Endometrial microvascular endothelial cells (primary cell): ENCODE data around the gene PFKFB2. TPM values are rescaled to one million over a fixed set of nuclear protein-coding genes. Genes with fewer than 3 reads are reported as not detected.

ENCODE experiments used
- in situ Hi-C: cut with HindIII; loops from 2 replicates; pipeline ENCODE4 v1.10.0; 2017; ENCODE audit warnings: low sequenced_read_pairs, low pct_unique_long_range_greater_than_20kb; ENCODE audit errors: inconsistent ontology term
- total RNA-seq: library from RNA; depleted of rRNA; stranded (reverse); fragments of >200 nt; gene quantifications from one replicate; pipeline ENCODE4 v1.2.3, GENCODE V29; 2015; ENCODE audit errors: inconsistent ontology term

Gene PFKFB2
- total RNA-seq, 1 donor from 2014 or later, result 0.09 TPM

GRCh38 chr1:207058252-207058651 lies 5.2 kb downstream of the PFKFB2 start:
- in situ Hi-C loops, result loop anchor here (25.0 kb wide), 1 partner anchor 254 kb away; the partner anchor contains the start of gene CD55

GRCh38 chr1:207058878-207059867 lies 6.1 kb downstream of the PFKFB2 start:
- in situ Hi-C loops, result loop anchor here (25.0 kb wide), 1 partner anchor 253 kb away; the partner anchor contains the start of gene CD55

GRCh38 chr1:207059881-207060280 lies 6.8 kb downstream of the PFKFB2 start:
- in situ Hi-C loops, result loop anchor here (25.0 kb wide), 1 partner anchor 252 kb away; the partner anchor contains the start of gene CD55

- in situ Hi-C loops, result loop anchor here (25.0 kb wide), 1 partner anchor 252 kb away; the partner anchor contains the start of gene CD55
Observed at GRCh38 chr1:207060596-207060995, 7.5 kb downstream of the PFKFB2 start.

- in situ Hi-C loops, result loop anchor here (25.0 kb wide), 1 partner anchor 250 kb away; the partner anchor contains the start of gene CD55
Observed at GRCh38 chr1:207062058-207062457, 9.0 kb downstream of the PFKFB2 start.

GRCh38 chr1:207063014-207063413 lies 9.9 kb downstream of the PFKFB2 start:
- in situ Hi-C loops, result loop anchor here (25.0 kb wide), 1 partner anchor 249 kb away; the partner anchor contains the start of gene CD55

- in situ Hi-C loops, result loop anchor here (25.0 kb wide), 1 partner anchor 248 kb away; the partner anchor contains the start of gene CD55
Observed at GRCh38 chr1:207064561-207064960, 11.5 kb downstream of the PFKFB2 start.

GRCh38 chr1:207067185-207067584 lies 14.1 kb downstream of the PFKFB2 start:
- in situ Hi-C loops, result loop anchor here (25.0 kb wide), 1 partner anchor 245 kb away; the partner anchor contains the start of gene CD55

- in situ Hi-C loops, result loop anchor here (25.0 kb wide), 1 partner anchor 245 kb away; the partner anchor contains the start of gene CD55
Observed at GRCh38 chr1:207067665-207068064, 14.6 kb downstream of the PFKFB2 start.

- in situ Hi-C loops, result loop anchor here (25.0 kb wide), 1 partner anchor 243 kb away; the partner anchor contains the start of gene CD55
Observed at GRCh38 chr1:207069061-207069460, 16.0 kb downstream of the PFKFB2 start.

GRCh38 chr1:207069858-207070506 lies 16.9 kb downstream of the PFKFB2 start:
- in situ Hi-C loops, result loop anchor here (25.0 kb wide), 1 partner anchor 242 kb away; the partner anchor contains the start of gene CD55

GRCh38 chr1:207070811-207071210 lies 17.7 kb downstream of the PFKFB2 start:
- in situ Hi-C loops, result loop anchor here (25.0 kb wide), 1 partner anchor 241 kb away; the partner anchor contains the start of gene CD55

- in situ Hi-C loops, result loop anchor here (25.0 kb wide), 1 partner anchor 241 kb away; the partner anchor contains the start of gene CD55
Observed at GRCh38 chr1:207071426-207071825, 18.4 kb downstream of the PFKFB2 start.

GRCh38 chr1:207072233-207072632 lies 19.2 kb downstream of the PFKFB2 start:
- in situ Hi-C loops, result loop anchor here (25.0 kb wide), 1 partner anchor 240 kb away; the partner anchor contains the start of gene CD55

- in situ Hi-C loops, result loop anchor here (25.0 kb wide), 1 partner anchor 238 kb away; the partner anchor contains the start of gene CD55
Observed at GRCh38 chr1:207073906-207074820, 21.1 kb downstream of the PFKFB2 start.

GRCh38 chr1:207076181-207076955 lies 23.3 kb downstream of the PFKFB2 start:
- in situ Hi-C loops, result no loop called here

- in situ Hi-C loops, result no loop called here
Observed at GRCh38 chr1:207077012-207077411, 23.9 kb downstream of the PFKFB2 start.
